ENCODE results near the gene PTPRU.
A peak's percentile ranks its signal among the peaks of the same experiment; 100 is the strongest.

GRCh38 chr1:29202584-29203340, 33.6 kb upstream of the PTPRU start:
- TF ChIP-seq POLR2A (IDR thresholded peaks at IDR 0.05) (no peak), CTCF (IDR thresholded peaks at IDR 0.05) (peak; percentile 93 to 97 (median 94)), EP300 (IDR thresholded peaks at IDR 0.05) (peak in 1 of 4 donors; percentile 77)

All from upper lobe of left lung (tissue), 4 donors.